Suppressor macrophage (primary cell): Measurements from ENCODE around the gene TLE5.
"Not testable (repeated sequence)": the region's sequence is repeated elsewhere in the genome, so short reads cannot be mapped to it uniquely, and the experiment has no call there.

Source experiments
- DNase-seq, 4 experiments: peaks; one replicate each; pipeline ENCODE4 v3.0.0-alpha.2; 2020 to 2022

Gene TLE5

GRCh38 chr19:3061182-3062161, 823 bp downstream of the TLE5 start:
- peak in 2 of 4 experiments; percentile 46 to 55 for DNase-seq

DNA sequence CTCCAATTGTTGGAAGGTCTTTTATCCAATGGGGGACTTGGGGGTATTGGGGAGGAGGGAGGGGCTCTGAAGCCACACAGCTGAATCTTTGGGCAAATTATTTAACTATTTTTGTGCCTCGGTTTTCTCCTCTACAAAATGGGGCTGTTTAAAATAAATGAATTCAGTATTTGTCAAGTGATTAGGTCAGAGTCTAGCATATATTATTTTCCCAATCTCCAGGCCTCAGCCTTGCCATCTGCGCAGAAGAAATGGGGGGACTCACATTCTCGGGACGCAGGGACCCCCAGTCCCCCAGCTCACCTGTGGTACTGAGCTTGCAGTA, 1.5 kb downstream of the TLE5 start:
- no peak for DNase-seq

- no peak for DNase-seq
Observed at GRCh38 chr19:3059653-3060052, 2.6 kb downstream of the TLE5 start.

DNA sequence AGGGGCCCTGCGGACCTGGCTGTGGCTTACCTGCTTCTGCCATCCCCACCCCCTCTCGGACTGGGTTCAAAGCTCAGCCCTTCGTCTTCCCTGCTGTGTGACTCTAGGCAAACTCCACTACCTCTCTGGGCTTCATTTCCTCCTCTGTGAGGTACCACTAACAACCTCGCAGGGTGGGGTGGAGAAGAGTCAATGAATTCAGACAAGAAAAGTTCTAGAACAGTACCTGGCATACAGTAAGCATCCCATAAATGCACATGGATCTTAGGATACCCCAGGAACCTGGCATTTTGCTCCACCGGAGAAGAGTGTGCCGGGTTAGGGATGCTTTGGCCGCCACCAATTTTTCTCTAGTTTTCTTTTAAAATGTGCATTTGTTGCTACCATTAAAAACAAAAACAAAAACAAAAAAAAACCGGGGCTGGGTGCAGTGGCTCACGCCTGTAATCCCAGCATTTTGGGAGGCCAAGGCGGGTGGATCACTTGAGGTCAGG, 3.4 kb downstream of the TLE5 start:
- DNase-seq, result no peak

DNA sequence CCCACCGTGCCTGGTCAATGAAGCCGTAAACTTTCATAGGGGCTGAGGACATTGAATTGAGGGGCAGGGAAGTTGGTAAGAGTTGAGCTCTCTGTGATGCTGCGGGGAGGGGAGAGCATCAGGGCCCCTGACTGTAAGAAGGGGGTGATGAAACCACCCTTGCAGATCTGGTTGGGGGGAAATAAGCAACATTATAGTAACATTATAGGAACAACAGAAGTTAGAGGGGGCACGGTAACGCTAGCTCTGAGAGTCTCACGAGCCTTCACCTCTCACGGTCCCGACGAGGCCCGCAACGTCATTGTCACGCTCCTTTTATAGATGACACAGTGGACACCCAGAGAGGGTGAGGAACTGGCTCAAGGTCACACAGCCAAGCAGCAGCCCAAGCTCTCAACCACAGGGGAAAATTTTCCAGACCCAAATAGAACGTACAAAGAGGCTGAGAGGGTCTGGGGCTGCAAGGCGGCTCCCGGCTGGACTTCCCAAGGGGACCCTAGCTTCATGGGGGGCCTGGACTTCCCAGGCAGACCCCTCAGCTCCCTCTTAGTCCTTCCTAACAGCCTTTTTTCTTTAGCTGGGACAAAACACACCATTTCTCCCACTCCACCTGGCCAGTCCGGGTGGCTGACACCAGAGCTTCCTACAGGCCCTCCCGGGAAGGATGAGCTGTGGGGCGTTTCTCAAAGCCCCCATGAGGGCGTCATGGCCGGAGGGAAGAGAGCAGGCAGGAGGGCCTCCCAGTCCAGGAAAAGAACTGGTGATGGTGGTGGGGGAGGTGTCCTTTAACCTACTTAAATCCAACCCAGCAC, 4.1 kb downstream of the TLE5 start:
- DNase-seq, result no peak

GRCh38 chr19:3057275-3057714, 5.0 kb downstream of the TLE5 start:
- DNase-seq, result no peak

DNA sequence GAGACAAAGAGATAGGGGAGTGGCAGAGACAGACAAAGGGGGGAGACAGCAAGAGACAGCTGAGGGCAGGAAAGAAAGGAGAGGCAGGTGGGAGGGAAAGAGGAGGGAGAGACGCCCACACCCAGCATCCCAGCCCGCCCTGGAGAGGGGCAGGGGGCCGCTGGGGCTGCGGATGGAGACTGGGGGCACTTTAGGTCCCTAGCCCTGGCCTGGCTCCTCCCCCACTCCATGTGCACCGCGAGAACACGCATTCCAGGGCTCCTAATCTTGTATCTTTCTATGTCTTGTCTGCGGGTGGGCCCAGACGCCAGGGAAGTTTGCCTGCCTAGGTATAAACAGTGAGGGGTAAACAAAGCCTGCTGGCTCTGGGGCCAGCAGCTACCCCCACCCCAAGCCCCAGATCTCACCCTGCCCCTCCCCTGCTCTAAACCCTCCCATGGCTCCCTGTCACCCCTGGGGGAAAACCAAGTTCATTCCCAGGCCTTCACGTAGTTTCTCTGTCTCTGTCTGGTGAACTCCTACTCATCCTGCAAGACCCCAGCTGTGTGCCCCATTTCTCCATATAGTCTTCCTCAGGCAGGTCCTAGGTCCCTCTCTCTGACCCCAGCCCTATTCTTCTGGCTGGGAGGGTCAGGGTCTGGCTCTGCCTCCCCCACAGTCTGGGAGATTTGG, 5.7 kb downstream of the TLE5 start:
- no peak for DNase-seq

GRCh38 chr19:3055741-3056416, 6.4 kb downstream of the TLE5 start:
- no peak for DNase-seq

GRCh38 chr19:3054972-3055740, 7.1 kb downstream of the TLE5 start:
- no peak for DNase-seq

DNA sequence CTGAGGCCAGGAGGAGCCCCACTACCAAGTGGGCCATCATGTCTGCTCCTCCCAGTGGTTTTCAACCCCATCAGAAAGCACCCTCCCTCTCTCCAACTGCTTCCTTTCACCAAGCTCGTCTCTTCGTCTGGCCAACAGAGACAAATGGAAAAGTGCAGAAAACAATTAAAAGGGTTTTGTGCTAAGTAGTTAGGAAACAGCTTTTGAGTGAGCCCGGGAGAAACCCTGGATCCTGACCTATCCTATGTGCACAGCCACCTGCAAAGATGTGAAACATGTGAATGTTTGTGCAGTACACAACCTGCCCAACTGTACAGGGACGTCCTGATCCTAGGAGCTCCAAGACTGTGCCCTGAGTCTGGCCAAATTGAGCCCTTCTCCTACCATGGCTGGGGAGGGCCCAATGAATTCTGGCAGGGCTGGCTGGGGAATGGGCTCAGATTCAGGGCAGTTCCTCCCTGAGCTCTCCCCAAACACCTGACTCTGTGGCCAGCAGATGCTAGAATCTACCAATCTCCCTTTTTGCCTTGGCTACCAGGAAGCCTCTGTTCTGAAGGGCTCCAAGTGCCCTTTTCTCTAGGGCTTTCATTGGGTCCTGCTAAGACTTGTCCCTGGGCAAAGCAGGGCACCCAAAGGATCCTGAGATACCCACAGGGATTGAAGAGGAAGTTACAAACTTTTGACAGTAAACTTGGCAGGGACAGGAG, 7.9 kb downstream of the TLE5 start:
- no peak for DNase-seq

DNA sequence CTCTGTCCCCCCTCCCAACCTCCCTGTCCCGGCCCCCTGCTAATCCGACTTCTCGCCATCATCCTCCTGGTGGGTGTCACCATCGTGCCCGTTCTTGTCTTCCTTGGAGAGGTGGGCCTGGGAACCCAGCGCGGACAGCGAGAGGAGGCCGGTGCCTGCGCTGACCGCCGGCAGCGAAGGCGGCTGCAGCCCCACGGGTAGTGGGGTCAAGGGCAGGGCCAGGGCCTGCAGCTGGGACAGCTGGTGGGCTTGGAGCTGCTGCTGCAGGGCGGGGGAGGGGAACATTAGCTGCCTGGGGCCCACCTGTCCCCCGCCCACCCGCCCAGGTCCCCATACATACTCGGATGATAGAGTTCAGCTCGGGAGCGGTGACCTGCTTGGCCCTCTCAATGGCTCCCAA, 8.5 kb downstream of the TLE5 start:
- no peak for DNase-seq

- DNase-seq, result no peak
Observed at GRCh38 chr19:3053218-3053621, 9.1 kb downstream of the TLE5 start.

- DNase-seq, result not testable (repeated sequence)
Observed at GRCh38 chr19:3050016-3050415, 12.3 kb downstream of the TLE5 start.

DNA sequence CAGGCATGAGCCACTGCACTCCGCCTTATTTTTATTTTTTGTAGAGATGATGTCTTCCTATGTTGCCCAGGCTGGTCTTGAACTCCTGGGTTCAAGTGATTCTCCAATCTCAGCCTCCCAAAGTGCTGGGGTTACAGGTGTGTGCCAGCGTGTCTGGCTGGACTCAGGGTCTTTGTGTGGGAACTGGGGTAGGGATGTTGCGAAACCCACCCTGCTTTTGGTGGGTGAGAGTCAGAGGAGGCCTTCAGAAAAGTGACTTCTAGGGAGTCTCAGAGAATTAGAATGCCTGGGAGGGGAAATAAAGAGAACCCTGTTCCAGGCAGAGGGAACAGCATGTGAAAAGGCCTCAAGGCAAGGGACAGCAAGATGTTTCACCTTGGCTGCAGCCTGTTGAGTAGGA, 13.2 kb downstream of the TLE5 start:
- no peak for DNase-seq

DNA sequence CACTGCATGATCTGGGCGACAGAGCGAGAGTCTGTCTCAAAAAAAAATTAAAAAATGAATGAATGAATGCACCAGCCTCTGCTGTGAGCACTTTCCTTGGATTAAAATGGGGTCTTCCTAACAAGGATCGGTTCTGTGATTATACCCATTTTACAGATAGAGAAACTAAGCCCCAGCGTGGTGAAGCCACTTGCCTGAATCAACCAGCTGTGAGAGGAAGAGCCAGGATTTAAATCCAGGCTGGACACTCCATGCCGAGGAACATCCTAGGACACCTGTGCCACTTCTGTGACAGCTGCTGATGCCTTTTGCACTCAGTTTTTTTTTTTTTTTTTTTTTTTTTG, 14.1 kb downstream of the TLE5 start:
- no peak for DNase-seq

GRCh38 chr19:3047496-3048189, 14.7 kb downstream of the TLE5 start:
- peak; percentile 47 to 80 (median 68) for DNase-seq

- no peak for DNase-seq
Observed at GRCh38 chr19:3046698-3047495, 15.4 kb downstream of the TLE5 start.

DNA sequence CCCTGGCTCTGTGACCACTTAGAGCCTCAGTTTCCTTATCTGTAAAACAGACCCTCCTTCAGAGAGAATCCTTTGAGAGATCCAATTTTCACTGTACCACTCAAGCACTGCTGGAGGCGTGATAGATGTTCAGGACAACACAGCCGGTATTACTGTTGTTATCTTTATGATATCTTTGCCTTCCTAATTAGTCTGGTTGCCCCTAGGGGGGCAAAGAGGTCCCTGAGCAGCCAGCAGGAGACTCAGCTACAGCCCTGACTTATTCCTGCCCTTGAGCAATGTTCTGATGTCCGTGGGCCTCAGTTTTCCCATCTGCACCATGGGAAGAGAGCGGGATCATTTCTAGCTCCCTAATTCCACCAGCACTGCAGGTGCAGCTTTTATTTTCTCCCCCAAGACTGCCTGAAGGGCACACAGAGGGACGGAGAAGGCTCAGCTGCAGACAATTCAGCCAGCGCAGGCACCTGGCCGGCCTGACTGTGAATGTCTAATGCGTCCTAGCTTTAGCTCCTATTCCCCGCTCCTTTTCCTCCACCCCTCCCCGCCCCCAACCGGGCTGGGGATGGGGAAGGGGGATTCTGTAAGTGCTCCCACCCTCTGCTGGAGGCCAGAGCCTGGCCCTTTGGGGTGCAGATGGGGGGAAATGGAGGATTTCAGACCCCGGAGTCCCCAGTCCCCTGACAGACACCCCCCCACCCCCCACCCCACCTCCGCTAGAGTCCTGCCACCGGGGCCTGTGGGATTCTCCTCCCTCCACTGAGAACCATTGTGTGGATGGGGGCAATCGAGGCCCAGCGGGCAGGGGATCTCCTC, 16.2 kb downstream of the TLE5 start:
- DNase-seq, result no peak

DNA sequence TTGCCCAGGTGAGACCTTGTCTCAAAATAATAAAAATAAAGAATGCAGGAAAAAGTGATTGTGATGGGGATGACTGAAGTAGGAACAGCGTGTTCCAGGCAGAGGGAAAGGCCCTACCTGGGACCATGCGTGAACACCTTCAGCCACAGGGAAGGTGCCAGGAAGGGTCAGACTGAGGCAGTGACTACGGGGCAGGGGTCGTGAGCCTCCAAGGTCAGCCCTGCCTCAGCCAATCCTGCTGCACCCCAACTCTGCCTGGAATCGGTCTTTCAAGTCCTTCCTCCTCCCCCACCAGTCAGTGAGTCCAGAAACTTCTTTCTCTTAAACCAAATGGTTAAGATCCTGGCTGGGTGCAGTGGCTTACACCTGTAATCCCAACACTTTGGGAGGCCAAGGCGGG, 17.1 kb downstream of the TLE5 start:
- no peak for DNase-seq
